Stimulated activated CD8-positive, alpha-beta memory T cell treated with anti-CD3 and anti-CD28 coated beads, Interleukin-12 subunit alpha, Interleukin-12 subunit beta, amount 100 ng/mL, for 24 hours (primary cell): ENCODE measurements around the gene HOATZ.

ENCODE experiments used
- DNase-seq: peaks from one replicate; pipeline ENCODE4 v3.0.0-alpha.2; 2020; ENCODE audit errors: extremely low read depth

The HOATZ gene

DNA sequence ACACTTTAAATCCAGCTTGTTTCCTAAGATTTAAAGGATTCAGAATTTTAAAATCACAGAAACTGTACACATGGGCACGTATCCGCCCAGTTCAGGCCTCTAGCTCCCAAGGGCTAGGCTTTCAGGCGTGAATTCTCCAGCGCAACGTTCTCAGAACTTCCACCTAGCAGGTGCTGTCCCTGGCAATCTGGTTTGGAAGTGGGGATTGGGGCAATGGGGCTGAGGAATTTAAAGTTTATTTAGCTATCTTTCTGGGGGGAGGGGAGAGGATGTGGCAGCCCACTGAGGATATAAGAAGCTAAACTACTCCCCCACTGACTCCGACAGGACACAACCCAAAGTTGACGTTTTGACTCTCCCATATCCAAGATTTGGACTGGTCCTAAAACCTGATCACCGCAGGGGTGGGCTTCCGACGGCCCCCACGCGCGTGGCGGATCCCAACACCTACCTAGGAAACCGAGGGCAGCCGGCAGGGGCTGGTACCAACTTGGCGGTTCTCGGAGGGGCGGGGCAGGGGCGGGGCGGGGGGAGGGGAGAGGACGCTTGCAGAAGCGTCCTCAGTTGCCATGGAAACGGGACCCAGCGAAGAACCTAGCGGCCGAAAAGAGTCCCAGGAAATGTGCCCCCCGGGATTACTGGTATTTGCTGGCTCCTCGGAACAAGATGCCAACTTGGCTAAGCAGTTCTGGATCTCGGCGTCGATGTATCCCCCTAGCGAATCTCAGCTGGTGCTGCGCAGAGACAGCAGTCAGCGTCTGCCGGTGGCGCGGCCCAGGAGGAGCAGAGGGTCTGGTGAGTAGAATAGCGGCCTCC lies at the start of gene HOATZ:
HOATZ (plus strand) TSS at position 563 of the 816 bp plus-strand sequence; CDS start at position 570, 7 bp downstream.
- DNase-seq: no peak

DNA sequence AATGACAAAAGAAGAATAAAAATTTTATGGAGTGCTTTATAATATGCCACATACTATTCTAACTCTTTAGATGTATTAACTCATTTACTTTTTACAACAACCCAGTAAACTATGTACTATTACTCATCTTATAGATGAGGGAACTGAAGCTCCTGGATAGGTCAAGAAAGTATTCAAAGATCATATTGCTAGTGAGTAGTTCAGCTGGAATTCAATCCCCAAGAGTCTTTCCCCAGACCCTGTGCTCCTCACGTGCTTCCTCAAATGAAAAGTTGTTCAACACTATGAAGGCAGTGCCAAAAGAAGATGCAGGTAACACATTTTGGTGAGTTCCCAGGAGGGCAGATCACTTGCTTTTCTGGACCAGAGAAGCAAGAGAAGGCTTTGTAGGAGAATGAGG lies 49.2 kb upstream of the HOATZ start:
- DNase-seq: no peak

DNA sequence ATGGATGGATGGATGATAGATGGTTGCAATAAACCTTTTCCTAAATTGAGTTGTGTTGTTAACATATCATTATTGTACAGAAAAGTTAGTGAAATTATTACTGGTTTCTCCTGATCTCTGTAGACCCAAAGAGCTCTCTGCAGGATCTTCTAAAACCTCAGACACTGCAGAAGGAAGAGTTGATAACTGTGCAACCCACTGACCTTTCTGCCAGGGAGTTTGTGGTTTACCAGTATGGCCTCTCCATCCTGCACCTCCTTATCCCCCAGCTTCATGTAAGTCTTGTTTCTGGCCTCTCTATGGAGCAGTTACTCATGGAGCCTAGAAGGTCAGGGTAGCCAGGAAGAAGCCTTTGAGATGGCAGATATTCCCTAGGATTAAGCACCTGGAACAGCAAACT lies 48.0 kb upstream of the HOATZ start:
- DNase-seq: no peak

DNA sequence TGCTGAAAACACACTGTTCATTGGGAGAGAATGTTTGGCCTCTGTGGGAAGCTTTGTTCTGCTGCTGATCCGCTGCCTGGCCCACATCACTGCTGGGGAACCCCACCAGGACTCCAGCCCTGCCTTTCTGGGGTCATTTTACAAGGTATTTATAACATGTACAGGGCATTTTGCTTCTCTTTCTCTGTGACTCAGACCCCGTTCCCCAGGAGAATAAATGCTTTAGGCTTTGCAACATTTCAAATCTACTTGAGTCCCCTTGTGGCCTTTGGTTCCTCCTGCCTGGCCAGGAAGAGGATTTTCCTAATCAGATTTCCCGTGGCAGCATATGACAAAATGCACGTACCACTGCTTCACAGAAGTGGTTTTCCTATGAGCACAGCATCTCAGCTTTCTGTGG lies 45.4 kb upstream of the HOATZ start:
- DNase-seq: no peak

DNA sequence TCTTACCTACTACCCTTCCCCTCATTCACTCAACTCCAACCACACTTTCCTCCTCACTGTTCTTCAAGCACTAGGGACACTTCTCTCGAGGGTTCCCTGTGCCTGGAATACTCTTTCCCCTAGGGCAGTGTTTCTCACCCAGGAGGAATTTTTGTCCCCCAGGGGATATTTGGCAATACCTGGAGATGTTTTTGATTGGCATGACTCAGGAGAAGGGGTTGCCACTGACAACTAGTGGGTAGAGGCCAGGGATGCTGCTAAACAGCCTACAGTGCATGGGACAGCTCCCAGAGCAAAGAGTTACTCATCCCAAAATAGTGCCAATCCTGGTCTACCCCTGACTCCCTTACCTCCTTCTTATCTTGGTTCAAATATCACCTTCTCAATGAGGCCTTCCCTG lies 42.4 kb upstream of the HOATZ start:
- no peak for DNase-seq

DNA sequence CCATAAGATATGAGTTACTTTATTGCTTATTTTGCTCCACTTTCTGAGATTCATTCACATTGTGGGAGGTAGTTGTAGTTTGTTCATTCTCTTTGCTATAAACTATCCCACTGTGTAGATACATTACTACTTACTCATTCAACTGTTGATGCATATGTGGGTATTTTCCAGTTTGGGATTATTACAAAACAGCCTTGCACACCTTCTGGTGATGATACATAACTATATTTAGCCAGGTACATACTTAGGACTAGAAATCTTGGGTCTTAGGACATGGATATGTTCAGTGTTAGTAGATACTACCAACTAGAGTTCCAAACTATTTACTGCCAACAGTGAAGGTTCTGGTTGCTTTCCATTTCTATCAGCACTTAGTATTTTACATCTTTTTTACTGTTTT lies 40.1 kb upstream of the HOATZ start:
- no peak for DNase-seq

DNA sequence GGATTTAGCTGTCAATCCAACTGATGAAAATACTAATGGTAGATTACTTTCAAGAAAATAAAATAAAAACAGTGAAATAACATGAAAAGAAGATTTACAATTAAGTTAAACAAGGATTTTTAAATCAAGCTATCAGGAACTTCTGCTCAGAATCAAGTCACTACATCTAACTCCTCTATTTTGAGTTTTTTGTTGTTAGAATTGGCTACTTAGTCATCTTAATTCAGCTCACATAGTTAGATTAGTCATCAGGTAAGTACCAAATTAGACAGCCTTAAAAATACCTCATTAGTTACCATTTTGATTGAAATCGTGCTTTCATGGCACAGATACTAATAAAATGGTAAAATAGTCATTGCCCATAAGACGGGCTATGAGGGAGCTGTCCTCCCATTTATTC lies 38.2 kb upstream of the HOATZ start:
- DNase-seq: no peak

DNA sequence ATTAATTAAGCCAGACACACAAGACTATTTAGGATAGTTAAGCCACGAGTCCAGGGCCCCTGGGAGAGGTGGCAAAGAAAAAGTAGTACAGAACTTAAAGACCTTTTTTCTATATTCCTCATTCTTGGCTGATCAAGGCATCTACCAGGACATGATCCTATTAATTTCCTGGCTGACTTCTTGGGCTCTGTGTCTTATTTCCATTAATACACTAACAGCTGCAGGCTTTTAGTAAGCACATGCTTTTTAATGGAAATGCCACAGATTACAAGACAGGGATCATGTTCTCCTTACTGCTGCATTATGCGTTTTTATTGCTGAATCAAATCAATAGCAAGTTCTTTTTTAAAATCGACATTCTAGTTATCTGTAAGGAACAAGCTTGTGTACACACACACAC lies 37.6 kb upstream of the HOATZ start:
- DNase-seq: no peak

DNA sequence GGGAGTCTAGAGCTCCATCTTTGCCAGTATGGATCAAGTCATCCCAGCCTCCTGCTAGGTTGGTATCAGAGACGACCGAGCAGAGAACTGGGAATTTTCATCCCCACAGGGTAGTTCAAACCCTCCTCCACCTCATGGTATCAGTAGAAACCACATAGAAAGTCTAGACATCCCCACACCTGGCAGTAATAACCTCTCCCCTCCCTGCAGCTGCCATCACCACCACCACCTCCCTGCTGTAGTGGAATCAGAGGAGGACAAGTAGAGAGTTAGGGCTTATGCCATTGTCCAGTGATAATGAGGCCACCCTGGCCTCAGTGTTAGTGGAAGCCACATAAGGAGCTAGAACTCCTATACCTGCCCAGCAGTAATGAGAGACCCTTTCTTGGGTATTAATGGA lies 36.7 kb upstream of the HOATZ start:
- no peak for DNase-seq

DNA sequence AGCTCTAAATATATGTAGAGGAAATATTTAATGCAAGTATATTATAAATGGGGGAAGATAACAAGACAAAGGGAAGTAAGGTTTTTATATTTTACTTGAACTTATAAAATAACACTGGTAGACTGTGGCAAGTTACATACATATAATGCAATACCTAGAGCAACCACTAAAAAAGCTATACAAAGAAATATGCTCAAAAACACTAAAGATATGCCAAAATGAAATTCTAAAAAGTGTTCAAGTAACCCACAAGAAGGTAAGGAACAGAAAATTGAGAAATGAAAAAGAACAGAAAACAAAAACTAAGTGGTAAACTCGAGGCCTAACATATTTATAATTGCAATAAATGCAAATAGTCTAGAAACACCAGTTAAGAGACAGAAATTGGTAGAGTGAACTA lies 34.9 kb upstream of the HOATZ start:
- no peak for DNase-seq

DNA sequence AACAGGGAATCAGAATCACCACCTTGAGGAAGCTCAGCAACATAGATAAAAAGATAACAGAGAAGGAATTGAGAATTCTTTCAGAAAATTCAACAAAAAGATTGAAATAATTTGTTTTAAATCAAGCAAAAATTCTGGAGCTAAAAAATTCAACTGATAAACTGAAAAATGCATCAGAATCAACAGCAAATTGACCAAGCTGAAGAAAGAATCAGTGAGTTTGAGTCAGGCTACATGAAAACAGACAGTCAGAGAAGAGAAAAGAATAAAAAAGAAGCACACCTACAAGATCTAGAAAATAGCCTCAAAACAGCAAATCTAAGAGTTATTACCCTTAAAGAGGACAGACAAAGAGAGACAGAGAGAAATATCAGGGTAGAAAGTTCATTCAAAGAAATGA lies 31.1 kb upstream of the HOATZ start:
- DNase-seq: no peak

DNA sequence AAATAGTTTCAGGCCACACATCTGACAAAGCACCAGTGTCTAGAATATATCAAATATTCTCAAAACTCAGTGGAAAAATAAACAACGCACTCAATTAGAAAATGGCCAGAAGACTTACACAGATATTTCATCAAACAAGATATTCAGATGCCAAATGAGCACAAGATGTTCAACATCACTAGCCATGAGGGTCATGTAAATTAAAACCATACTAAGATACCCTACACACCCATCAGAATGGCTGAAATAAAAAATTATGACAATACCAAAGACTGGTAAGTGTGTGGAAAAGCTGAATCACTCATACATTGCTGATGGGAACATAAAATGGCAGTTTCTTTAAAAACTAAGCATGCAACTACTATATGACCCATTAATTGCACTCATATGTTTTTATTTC lies 24.1 kb upstream of the HOATZ start:
- DNase-seq: no peak

DNA sequence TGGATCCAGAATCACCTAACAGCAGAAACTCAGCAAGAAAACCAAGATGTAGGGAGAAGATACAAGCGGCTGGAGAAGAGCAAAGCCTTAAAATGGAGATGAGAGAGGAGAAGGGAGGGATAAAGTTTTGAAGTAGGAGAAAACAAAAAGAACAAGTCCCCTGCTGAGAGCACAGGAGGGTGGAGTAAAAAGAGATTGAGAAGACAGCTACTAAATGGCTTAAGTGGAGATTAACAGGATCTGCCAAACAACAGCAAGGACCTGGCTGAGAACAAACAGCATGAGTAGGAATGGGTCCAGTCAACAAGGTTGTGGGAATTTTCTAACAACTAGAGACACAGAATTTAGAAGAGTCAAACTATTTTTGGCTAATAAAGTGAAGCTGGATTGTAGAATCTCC lies 20.5 kb upstream of the HOATZ start:
- no peak for DNase-seq

DNA sequence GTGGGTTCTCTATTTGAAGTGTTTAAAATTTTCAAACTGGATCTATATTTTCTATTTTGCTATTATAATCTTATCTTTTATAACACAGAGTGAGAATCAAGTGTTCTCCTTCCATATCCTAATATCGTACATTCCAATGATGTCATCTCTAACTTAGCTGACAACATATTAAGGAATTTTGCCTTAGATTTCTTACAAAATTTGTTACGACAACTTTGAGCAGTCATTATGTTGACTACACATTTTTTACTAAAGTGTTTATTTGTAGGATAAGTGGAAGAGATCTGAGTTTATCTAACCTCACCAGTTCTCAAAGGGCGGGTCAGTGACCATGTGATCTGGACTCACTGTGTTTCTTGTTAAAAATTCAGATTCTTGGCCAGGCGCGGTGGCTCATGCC lies 15.1 kb upstream of the HOATZ start:
- DNase-seq: no peak

DNA sequence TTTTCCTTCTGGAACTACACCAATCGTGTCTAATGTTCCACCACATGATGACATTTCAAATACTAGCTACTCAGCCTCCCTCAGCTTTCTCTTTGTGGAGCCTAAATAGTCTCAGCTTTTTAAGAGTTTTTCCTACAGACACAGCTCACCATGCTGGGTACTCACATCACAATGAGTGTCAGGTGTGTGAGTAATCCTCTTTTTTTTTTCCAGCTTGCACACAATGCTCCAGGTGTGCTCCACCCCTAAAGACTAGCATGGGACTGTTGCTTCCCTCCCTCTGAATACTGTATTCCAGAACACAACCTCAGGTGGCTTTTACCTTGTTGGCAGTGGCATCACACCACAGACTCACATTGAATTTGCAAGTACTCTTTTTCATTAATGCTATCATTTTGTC lies 14.1 kb upstream of the HOATZ start:
- DNase-seq: no peak

DNA sequence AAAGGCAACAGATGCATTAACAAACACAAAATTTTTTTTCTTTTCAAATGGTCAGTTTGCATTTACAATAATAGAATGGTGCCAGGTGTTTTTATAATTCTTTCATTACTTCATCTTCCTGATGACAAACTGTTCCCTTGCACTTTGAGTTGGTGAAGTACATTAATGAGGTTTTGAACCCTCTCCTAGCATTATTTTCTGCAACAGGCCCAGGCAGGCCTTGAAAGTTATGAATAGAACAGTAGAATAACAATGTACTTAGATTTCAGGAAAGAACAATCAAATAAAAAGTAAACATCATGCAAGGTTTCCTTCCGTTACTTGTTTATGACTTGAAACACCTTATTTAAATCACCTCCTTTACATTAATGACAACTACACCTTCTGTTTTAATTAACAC lies 12.0 kb upstream of the HOATZ start:
- no peak for DNase-seq

DNA sequence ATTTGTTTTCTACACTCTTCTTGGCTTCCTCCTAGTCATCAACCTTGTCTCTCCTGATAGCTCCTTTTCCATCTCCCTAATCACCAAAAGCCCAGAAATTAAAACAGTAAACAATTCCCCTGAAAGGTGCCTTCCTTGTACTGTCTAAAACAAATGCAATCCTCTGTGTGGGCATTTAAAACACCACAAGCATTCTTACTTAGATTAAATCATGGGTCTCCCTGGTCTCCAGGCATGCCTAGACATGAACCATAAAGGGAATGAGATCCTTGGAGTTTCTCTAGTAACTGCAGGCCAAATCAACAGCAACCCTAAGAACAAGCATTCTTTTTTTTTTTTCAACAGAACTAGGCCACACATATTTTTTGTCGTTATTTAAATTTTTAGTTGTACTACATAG lies 4.3 kb upstream of the HOATZ start:
- no peak for DNase-seq

DNA sequence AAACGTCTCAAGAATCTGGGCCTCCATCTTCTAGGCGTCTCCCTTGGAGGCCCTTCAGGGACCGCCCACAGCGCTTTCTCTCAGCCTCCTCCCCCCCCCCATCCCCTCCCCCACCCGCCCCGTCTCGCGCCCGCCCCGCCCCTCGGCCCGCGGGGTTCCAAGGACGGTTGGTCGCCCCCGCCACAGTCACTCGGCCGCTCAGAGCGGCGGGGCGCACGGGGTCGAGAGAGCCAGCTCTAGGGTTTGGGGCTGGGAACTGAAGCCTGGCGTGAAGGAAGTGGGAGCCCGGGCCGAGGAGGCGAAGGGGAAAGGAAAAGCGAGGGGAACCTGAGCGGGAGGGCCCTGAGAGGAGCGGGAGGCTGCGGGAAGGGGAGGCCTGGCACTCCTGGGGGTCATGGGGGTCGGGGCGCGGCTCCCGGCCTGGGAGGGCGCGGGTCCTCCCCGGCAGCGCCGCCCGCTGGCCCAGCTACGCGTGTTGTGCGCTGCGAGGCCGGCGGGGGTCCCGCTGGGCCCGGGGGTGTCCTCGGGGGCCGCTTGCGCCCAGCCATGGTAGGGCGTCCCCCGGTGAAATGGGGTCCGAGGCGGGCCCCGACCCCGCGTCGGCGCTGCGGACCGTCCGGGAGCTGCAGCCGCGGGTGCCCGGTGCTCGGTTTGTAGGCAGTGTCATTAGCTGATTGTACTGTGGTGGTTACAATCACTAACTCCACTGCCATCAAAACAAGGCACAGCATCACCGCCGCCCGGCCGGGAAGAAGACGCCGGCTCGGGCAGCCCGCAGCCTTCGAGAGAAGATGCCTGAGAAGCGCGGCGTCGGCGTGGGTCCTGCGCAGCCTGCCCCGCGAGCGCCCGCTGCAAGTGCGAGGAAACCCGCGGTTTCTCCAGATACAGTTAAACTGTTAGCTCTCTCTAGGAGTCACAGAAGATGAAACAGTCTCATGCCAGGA lies 2.0 kb upstream of the HOATZ start, which contains the start of gene BTG4:
BTG4 (minus strand) TSS at position 91 of the 944 bp plus-strand sequence. CDS start 13,610 bp downstream, outside the sequence.
- no peak for DNase-seq

DNA sequence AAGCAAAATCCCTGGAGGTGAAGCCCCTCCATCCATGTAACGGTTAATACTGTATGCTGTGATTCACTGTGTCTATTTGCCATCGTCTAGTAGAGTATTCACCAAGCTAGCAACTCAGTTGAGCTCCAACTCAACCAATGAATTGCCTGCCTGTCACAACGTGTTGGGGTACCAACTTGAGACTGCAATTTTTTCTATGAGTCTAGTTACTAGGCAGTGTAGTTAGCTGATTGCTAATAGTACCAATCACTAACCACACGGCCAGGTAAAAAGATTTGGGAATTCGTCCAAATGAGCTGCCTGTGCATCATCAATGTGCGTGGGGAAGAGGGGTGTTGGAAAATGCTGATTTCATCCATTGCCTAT lies 1.4 kb upstream of the HOATZ start:
- DNase-seq: no peak

DNA sequence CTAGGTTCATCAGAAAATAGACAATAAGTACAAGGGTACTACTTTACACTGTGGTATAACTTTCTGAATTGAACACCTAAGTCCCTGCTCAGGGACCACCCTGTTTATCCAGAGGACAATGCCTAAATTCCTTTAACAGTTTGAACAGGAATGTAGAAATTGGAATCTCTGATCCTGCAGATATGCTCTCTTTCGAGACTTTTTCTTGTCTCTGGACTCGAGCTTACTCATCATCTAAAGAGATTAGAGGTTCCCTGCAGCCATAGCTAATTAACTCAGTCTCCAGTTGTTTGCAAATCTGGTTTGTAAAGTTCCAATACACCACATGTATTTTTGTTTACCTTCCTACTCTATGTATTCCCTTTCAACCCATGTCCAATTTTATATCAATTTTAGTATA lies 1.0 kb downstream of the HOATZ start:
- DNase-seq: no peak

DNA sequence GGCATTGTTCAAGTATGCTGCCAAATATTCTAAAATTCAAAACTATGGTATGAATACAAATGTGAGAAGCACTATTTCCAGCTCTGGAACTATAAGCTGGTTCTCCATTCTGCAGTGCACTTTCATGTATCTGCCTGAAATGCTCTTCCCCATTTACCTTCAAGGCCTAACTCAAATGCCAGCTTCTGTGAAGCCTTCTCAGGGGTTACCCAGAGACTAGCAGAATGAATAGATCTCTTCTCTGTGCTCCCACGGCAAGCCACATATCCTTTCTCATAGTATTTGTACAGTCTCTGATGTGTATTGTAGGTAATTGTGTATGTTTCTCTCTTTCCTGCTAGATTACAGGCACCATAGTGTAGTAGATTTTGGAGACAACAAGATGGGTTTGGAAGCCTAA lies 4.1 kb downstream of the HOATZ start:
- DNase-seq: no peak

DNA sequence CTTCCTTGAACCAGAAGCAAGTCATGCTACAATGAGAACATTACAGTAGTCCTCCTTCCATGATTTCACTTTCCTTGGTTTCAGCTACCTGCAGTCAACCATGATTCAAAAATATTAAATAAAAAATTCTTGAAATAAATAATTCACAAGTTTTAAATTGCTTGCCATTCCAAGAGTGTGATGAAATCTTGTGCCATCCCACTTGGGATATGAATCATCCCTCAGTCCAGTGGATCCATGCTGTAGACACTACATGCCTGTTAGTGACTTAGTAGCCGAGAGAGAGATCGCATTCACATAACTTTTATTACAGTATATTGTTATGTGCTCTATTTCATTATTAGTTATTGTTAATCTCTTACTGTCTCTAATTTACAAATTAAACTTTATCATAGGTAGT lies 6.0 kb downstream of the HOATZ start:
- no peak for DNase-seq

DNA sequence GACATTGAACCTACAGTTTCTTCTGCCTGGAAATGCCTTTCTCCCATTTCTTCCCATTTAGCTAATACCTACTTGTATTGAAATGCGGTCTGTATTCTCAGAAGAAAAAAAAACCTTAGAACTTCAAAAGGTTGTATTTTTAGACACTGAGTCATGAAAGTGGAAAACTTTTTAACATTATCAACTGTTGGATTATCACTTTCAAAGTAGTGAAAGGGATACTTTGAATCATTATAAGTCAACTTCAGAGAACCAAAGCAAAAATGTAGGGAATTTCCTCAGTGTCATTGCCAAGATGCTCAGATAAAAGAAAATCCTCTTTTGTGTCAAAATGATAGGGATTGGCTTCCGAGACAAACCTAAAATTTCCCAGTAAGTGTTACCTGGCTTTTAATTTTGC lies 6.6 kb downstream of the HOATZ start:
- no peak for DNase-seq
